K562 (cell line): ENCODE results near the gene WWOX. TPM values are rescaled to one million over a fixed set of nuclear protein-coding genes. Genes with fewer than 3 reads are reported as not detected.

ENCODE experiments used
- ATAC-seq: fragments of 200-7000 bp; cut with Tn5 transposase; 3 replicates; pipeline ENCODE4 v1.9.1; 2020; ENCODE audit warnings: moderate library complexity
- BruUV-seq: library from RNA; stranded (reverse); fragments of 400-500 nt; replicated peaks from 2 replicates; lab custom pipeline; 2021; lab: Mats Ljungman, UMichigan
- CTCF ChIA-PET: fragments of 300-600 bp; formaldehyde crosslinking; extraction: SDS; loops from one replicate; lab custom pipeline; 2021; ENCODE audit warnings: low intra/inter-chr PET ratio; lab: Yijun Ruan, JAX
- POLR2A ChIA-PET: fragments of 300-600, 350-650 bp; sonication (Branson Sonifier 250); formaldehyde crosslinking; extraction: SDS; loops from one replicate; lab custom pipeline; 2021; ENCODE audit warnings: antibody characterized with exemption, inconsistent platforms; lab: Yijun Ruan, JAX
- DNase-seq, 4 experiments: peaks; one replicate each; pipeline versions ENCODE4 v3.0.0 to v3.0.0-alpha.2; 2011 to 2018; ENCODE audit warnings: low spot score in 3 of 4, mixed read lengths in 3 of 4; ENCODE audit errors: extremely low read depth in 1 of 4
- FAIRE-seq: peaks from 2 replicates; lab custom pipeline; 2011; peaks lifted over from hg19 to GRCh38; lab: Jason Lieb, UNC
- H2AFZ ChIP-seq: 2 replicates; pipeline ENCODE4 v1.6.0; 2011; ENCODE audit warnings: low read depth, low read length, control low read depth, inconsistent platforms
- H3K27ac ChIP-seq: fragments of 200-600 bp; 3 replicates; pipeline ENCODE4 v1.8.0; 2011; ENCODE audit warnings: low read depth, mild to moderate bottlenecking, control low read depth, inconsistent platforms, low read length, moderate library complexity, mixed read lengths; ENCODE audit errors: extremely low read depth
- H3K27me3 ChIP-seq, 2 experiments: fragments of 300-600 bp in 1 of 2; 2 replicates in 1 of 2; 3 replicates in 1 of 2; pipeline versions ENCODE4 v1.6.0 to v1.8.0; 2011; ENCODE audit warnings: inconsistent platforms in 2 of 2, low read length in 2 of 2, mild to moderate bottlenecking in 1 of 2, mixed read lengths in 1 of 2, moderate library complexity in 1 of 2; ENCODE audit not compliant: control insufficient read depth in 2 of 2, insufficient read depth in 2 of 2
- H3K36me3 ChIP-seq: fragments of 300-600 bp; 3 replicates; pipeline ENCODE4 v1.8.0; 2011; ENCODE audit warnings: mild to moderate bottlenecking, low read length, inconsistent platforms; ENCODE audit not compliant: control insufficient read depth, insufficient read depth
- H3K4me1 ChIP-seq, 2 experiments: fragments of 200-600 bp in 1 of 2; replicated peaks in 1 of 2; 2 replicates in 1 of 2; 3 replicates in 1 of 2; pipeline versions ENCODE4 v1.5.1 to v1.8.0; 2011; ENCODE audit warnings: inconsistent platforms in 2 of 2, low read length in 2 of 2, mild to moderate bottlenecking in 1 of 2, mixed read lengths in 1 of 2, moderate library complexity in 1 of 2; ENCODE audit not compliant: control insufficient read depth in 2 of 2, insufficient read depth in 2 of 2
- H3K4me2 ChIP-seq: 2 replicates; pipeline ENCODE4 v1.6.1; 2011; ENCODE audit warnings: low read length, control low read depth, inconsistent platforms, mixed read lengths; ENCODE audit not compliant: insufficient read depth
- H3K4me3 ChIP-seq: fragments of 200-600 bp; sonication (generic), shearing (Covaris generic); 2 replicates; pipeline ENCODE4 v1.5.1; 2016; ENCODE audit warnings: control low read depth, inconsistent platforms
- H3K79me2 ChIP-seq: fragments of 200-600 bp; 3 replicates; pipeline ENCODE4 v1.8.0; 2011; ENCODE audit warnings: low read length, inconsistent platforms; ENCODE audit not compliant: control insufficient read depth, insufficient read depth
- H3K9ac ChIP-seq, 2 experiments: 2 replicates each; pipeline versions ENCODE4 v1.6.0 to v1.6.1; 2011; ENCODE audit warnings: low read depth in 2 of 2, low read length in 2 of 2, control low read depth in 1 of 2, inconsistent platforms in 1 of 2, mild to moderate bottlenecking in 1 of 2, mixed read lengths in 1 of 2; ENCODE audit not compliant: insufficient read depth in 1 of 2
- H3K9me1 ChIP-seq: one replicate; pipeline ENCODE4 v1.6.0; 2011; ENCODE audit warnings: inconsistent platforms, mild to moderate bottlenecking, low read length, moderate library complexity; ENCODE audit not compliant: control insufficient read depth, insufficient read depth
- H3K9me3 ChIP-seq: replicated peaks from 2 replicates; pipeline ENCODE4 v1.5.1; 2011; ENCODE audit warnings: low read depth, low read length, inconsistent platforms; ENCODE audit not compliant: control insufficient read depth, insufficient read depth
- H4K20me1 ChIP-seq: replicated peaks from 2 replicates; pipeline ENCODE4 v1.6.1; 2011; ENCODE audit warnings: low read length, inconsistent platforms, mixed read lengths; ENCODE audit not compliant: control insufficient read depth, insufficient read depth
- ATF7 ChIP-seq: fragments of 450-650 bp; IDR thresholded peaks from 2 replicates; pipeline ENCODE4 v1.7.1; 2014; ENCODE audit warnings: mild to moderate bottlenecking, moderate library complexity
- CBFA2T2 ChIP-seq: fragments of 450-650 bp; conservative IDR thresholded peaks from 2 replicates; pipeline ENCODE4 v1.6.1; 2017; ENCODE audit warnings: mild to moderate bottlenecking
- ELF2 ChIP-seq: fragments of 250-450 bp; sonication (Bioruptor Pico); IDR thresholded peaks from 2 replicates; pipeline ENCODE4 v1.5.0; 2021; ENCODE audit warnings: mild to moderate bottlenecking
- ETV6 ChIP-seq, 3 experiments: fragments of 150-350 bp in 1 of 3; sonication (generic) in 1 of 3; formaldehyde crosslinking in 1 of 3; IDR thresholded peaks; 2 replicates each; pipeline versions ENCODE4 v1.6.1 to v1.8.0; 2014 to 2022; ENCODE audit warnings: borderline replicate concordance in 2 of 3, low read depth in 2 of 3, antibody characterized with exemption in 1 of 3, low read length in 1 of 3, mild to moderate bottlenecking in 1 of 3, missing genetic modification reagents in 1 of 3
- FOXM1 ChIP-seq, 2 experiments: fragments of 450-650 bp in 1 of 2; sonication (generic) in 1 of 2; formaldehyde crosslinking in 1 of 2; IDR thresholded peaks; 2 replicates each; pipeline versions ENCODE4 v1.6.1 to v1.9.0; 2017 to 2022; ENCODE audit warnings: low read depth in 2 of 2, mild to moderate bottlenecking in 2 of 2, missing genetic modification reagents in 1 of 2, moderate library complexity in 1 of 2
- HDAC2 ChIP-seq: fragments of 450-650 bp; IDR thresholded peaks from 2 replicates; pipeline ENCODE4 v1.6.1; 2016; ENCODE audit warnings: mild to moderate bottlenecking
- JUNB ChIP-seq: fragments of 450-650 bp; formaldehyde crosslinking; conservative IDR thresholded peaks from 2 replicates; pipeline ENCODE4 v1.4.0; 2020; ENCODE audit warnings: mild to moderate bottlenecking
- MAFF ChIP-seq: IDR thresholded peaks from 2 replicates; pipeline ENCODE4 v1.6.1; 2012; ENCODE audit warnings: low read length, improper control_type of control experiment
- NBN ChIP-seq: fragments of 450-650 bp; IDR thresholded peaks from 2 replicates; pipeline ENCODE4 v1.6.1; 2016; ENCODE audit warnings: low read depth, mild to moderate bottlenecking
- SIN3A ChIP-seq, 2 experiments: fragments of 150-350 bp in 1 of 2; IDR thresholded peaks; 2 replicates each; pipeline ENCODE4 v1.6.1; 2011 to 2016; ENCODE audit warnings: borderline replicate concordance in 2 of 2, low read depth in 2 of 2, low read length in 2 of 2, mild to moderate bottlenecking in 2 of 2, moderate library complexity in 2 of 2; ENCODE audit not compliant: control insufficient read depth in 1 of 2
- SIRT6 ChIP-seq: IDR thresholded peaks from one replicate; pipeline ENCODE4 v1.6.1; 2012; ENCODE audit warnings: low read depth, mild to moderate bottlenecking, control low read depth, inconsistent platforms, low read length, moderate library complexity
- STAT5B ChIP-seq: fragments of 250-450 bp; sonication (Bioruptor Pico); IDR thresholded peaks from 2 replicates; pipeline ENCODE4 v1.8.0; 2021; ENCODE audit warnings: mild to moderate bottlenecking, inconsistent platforms
- SUPT5H ChIP-seq: fragments of 450-650 bp; IDR thresholded peaks from 2 replicates; pipeline ENCODE4 v1.6.1; 2016
- THAP7 ChIP-seq: fragments of 250-450 bp; sonication (Bioruptor Pico); IDR thresholded peaks from 2 replicates; pipeline ENCODE4 v1.5.0; 2021
- ZNF408 ChIP-seq: fragments of 250-450 bp; sonication (Bioruptor Pico); IDR thresholded peaks from 2 replicates; pipeline ENCODE4 v1.4.0; 2020; ENCODE audit warnings: low read depth, mild to moderate bottlenecking, moderate library complexity
- ZNF431 ChIP-seq: sonication (generic); formaldehyde crosslinking; IDR thresholded peaks from 2 replicates; pipeline ENCODE4 v1.8.0; 2022; ENCODE audit warnings: mild to moderate bottlenecking, missing genetic modification reagents
- ZNF512 ChIP-seq: IDR thresholded peaks from 2 replicates; pipeline ENCODE4 v1.6.1; 2016; ENCODE audit warnings: missing genetic modification characterization, missing compliant biosample characterization
- WGBS: fragments of 100-300 bp; shearing (Covaris generic); methylation state at CpG from one replicate; pipeline ENCODE4 v1.1.6; 2016; ENCODE audit warnings: low coverage, mixed read lengths; ENCODE audit not compliant: insufficient coverage; ENCODE audit errors: missing lambda C conversion rate; 5-methylcytosine and 5-hydroxymethylcytosine counted together
- in situ Hi-C: fragments of 300-500 bp; cut with MboI; formaldehyde crosslinking; loops from 4 replicates; pipeline ENCODE4 v1.15.0; 2018; ENCODE audit warnings: inconsistent platforms, mixed read lengths
- intact Hi-C: fragments of 100-400 bp; cut with micrococcal nuclease; formaldehyde crosslinking; loops from 2 replicates; pipeline ENCODE4 v1.14.2; 2022
- polyA plus RNA-seq, 8 experiments: library from polyadenylated mRNA; depleted of rRNA in 4 of 8; stranded (reverse) in 5 of 8; unstranded in 3 of 8; fragments of >200 nt; fragmentation: Nextera tagmentation in 2 of 8; fragmentation: Illumina TruSeq in 1 of 8; extraction: Ambion mirVana in 2 of 8; extraction: Trizol in 1 of 8; gene quantifications; 2 replicates each; pipeline versions ENCODE4 v1.2.1 to v1.2.3, GENCODE V29; 2011 to 2014; ENCODE audit warnings: inconsistent platforms in 1 of 8, missing spikeins in 1 of 8
- total RNA-seq, 7 experiments: library from RNA; depleted of rRNA in 6 of 7; stranded (reverse); fragments of >200 nt in 6 of 7; fragmentation: Illumina TruSeq in 2 of 7; extraction: Trizol in 2 of 7; gene quantifications; 2 replicates each; pipeline versions ENCODE4 v1.2.1 to v1.2.3, GENCODE V29; 2011 to 2021; ENCODE audit warnings: low replicate concordance in 1 of 7

Gene WWOX
- total and polyA plus RNA-seq, 9 of the 15 experiments (the other 6 are each of a cell fraction or from before 2014, with no cell fraction given): 1.6 to 22.7 (median 8.1) TPM

- whole genome bisulfite sequencing: 0% methylated on average over 3 of the region's 3 CpGs
- in situ Hi-C loops (no loop called here), intact Hi-C loops (no loop called here)
- no peak overlapping the region for H3K4me3 ChIP-seq
- H3K9ac ChIP-seq: no peak overlapping the region
- POLR2A ChIA-PET: interaction anchor here (0.6 to 1.4 kb wide), 3 partner anchors 8 to 115 kb away, joined by 3 to 4 read pairs (median 4); no protein-coding TSS in a partner anchor
- no peaks in the 10 kb centered on the region for H3K79me2 ChIP-seq
- ATAC-seq: no peak
- H2AFZ ChIP-seq: no peak overlapping the region
- no peaks in the 10 kb centered on the region for H4K20me1 ChIP-seq
- no peak for FAIRE-seq
- H3K36me3 ChIP-seq: no peaks in the 10 kb centered on the region
- H3K27ac ChIP-seq: no peak overlapping the region
- no peak for TF ChIP-seq STAT5B (CRISPR knock-in tag)
- no peak for TF ChIP-seq ZNF512
- TF ChIP-seq SIRT6: no peak
- no peak for TF ChIP-seq HDAC2
- no peak for TF ChIP-seq SIN3A (IDR thresholded peaks at IDR 0.05; ENCODE audit: borderline replicate concordance in 2 of 2, control insufficient read depth in 1 of 2, low read depth in 2 of 2, low read length in 2 of 2)
- TF ChIP-seq THAP7: no peak
- no peak for TF ChIP-seq ZNF408 (CRISPR knock-in tag)
- no peak for TF ChIP-seq ETV6 (IDR thresholded peaks at IDR 0.05; ENCODE audit: borderline replicate concordance in 1 of 2, low read depth in 2 of 2, low read length in 1 of 2)
- TF ChIP-seq ETV6 (CRISPR knock-in tag; IDR thresholded peaks at IDR 0.05; ENCODE audit: borderline replicate concordance): no peak
- TF ChIP-seq SUPT5H: no peak
- TF ChIP-seq ELF2 (CRISPR knock-in tag): no peak
- no peak for TF ChIP-seq FOXM1 (IDR thresholded peaks at IDR 0.05; ENCODE audit: low read depth)
- no peak for TF ChIP-seq FOXM1 (CRISPR knock-in tag; IDR thresholded peaks at IDR 0.05; ENCODE audit: low read depth)
- no peak for TF ChIP-seq NBN
- no peak for TF ChIP-seq ZNF431 (CRISPR knock-in tag)
- TF ChIP-seq CBFA2T2: no peak
- TF ChIP-seq MAFF: no peak
- TF ChIP-seq ATF7: no peak
- TF ChIP-seq JUNB (CRISPR knock-in tag): no peak
- BruUV-seq: no TSS peak
- DNase-seq: no peak
- no peaks in the 10 kb centered on the region for H3K9me3 ChIP-seq
- no peaks in the 10 kb centered on the region for H3K4me1 ChIP-seq
- H3K27me3 ChIP-seq: peaks cover 4 to 12% of the 10 kb centered on the region in 2 experiments; a peak in 2 of 5 replicates
- no peaks in the 10 kb centered on the region for H3K9me1 ChIP-seq
- no peak overlapping the region for H3K4me2 ChIP-seq
- CTCF ChIA-PET: no interaction called here
Observed at GRCh38 chr16:78851266-78851665, 751.8 kb downstream of the WWOX start.
